ENCODE data around the gene VAT1L. TPM values are rescaled to one million over a fixed set of nuclear protein-coding genes. Genes with fewer than 3 reads are reported as not detected.
A peak's percentile ranks its signal among the peaks of the same experiment; 100 is the strongest.

Gene VAT1L
- total and polyA plus RNA-seq, 2 donors, result 5.8 to 33.2 TPM

- WGBS, result 92% methylated on average over 4 of the region's 4 CpGs
- Histone ChIP-seq H3K4me1 (ENCODE audit: insufficient read depth) (no peaks in the 10 kb centered on the region), H3K36me3 (ENCODE audit: insufficient read depth) (no peaks in the 10 kb centered on the region), H3K4me3 (ENCODE audit: low read depth, low read length) (no peak overlapping the region), H3K27ac (ENCODE audit: low read depth) (no peak overlapping the region)
- DNase-seq (ENCODE audit: extremely low spot score), result no peak
Measured at GRCh38 chr16:77956231-77956630, 167.9 kb downstream of the VAT1L start.

GRCh38 chr16:77960766-77961165 is 172.4 kb downstream of the VAT1L start:
- Histone ChIP-seq H3K36me3 (ENCODE audit: insufficient read depth) (no peaks in the 10 kb centered on the region), H3K4me3 (ENCODE audit: low read depth, low read length) (no peak overlapping the region), H3K27ac (ENCODE audit: low read depth) (no peak overlapping the region), H3K4me1 (ENCODE audit: insufficient read depth) (no peaks in the 10 kb centered on the region)
- DNase-seq (ENCODE audit: extremely low spot score), result no peak
- 85% methylated on average over 5 of the region's 5 CpGs for WGBS

- DNase-seq (ENCODE audit: extremely low spot score), result no peak
- no peaks in the 10 kb centered on the region for H3K36me3 ChIP-seq (ENCODE audit: insufficient read depth)
- no peak overlapping the region for H3K27ac ChIP-seq (ENCODE audit: low read depth)
- no peak overlapping the region for H3K4me3 ChIP-seq (ENCODE audit: low read depth, low read length)
- WGBS, result 92% methylated on average over 3 of the region's 3 CpGs
- H3K4me1 ChIP-seq (ENCODE audit: insufficient read depth), result no peaks in the 10 kb centered on the region
Measured at GRCh38 chr16:77961814-77962213, 173.4 kb downstream of the VAT1L start.

- 89% methylated on average over 3 of the region's 3 CpGs for WGBS
Measured at GRCh38 chr16:77962689-77963088, 174.3 kb downstream of the VAT1L start.

GRCh38 chr16:77963185-77964044 is 175.1 kb downstream of the VAT1L start:
- WGBS, result 45% methylated on average over 16 of the region's 16 CpGs

More at GRCh38 chr16:77962689-77963088, 174.3 kb downstream of the VAT1L start:
- H3K4me3 ChIP-seq (ENCODE audit: low read depth, low read length), result no peak overlapping the region
- H3K27ac ChIP-seq (ENCODE audit: low read depth), result no peak overlapping the region
- DNase-seq (ENCODE audit: extremely low spot score), result no peak
- H3K36me3 ChIP-seq (ENCODE audit: insufficient read depth), result no peaks in the 10 kb centered on the region
- no peaks in the 10 kb centered on the region for H3K4me1 ChIP-seq (ENCODE audit: insufficient read depth)

DNA sequence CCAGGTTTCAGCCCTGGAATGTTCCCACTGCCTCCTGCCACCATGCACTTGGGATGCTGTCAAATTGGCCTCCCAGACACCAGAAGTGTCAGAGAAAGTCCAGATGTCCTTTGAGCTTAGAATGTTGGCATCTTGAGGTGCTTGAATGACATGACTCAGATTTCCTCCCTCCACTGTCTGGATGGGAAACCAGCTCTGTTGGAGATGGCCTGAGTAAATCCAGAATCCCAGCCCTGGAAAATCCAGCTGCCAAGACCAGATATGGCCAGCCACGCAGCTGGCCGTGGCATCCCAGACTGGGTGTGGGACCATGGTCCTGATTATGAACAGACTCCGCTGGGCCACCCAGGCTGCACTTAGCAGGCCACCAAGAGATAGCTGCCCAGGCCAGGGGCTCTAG is 177.0 kb downstream of the VAT1L start:
- H3K4me1 ChIP-seq (ENCODE audit: insufficient read depth), result no peaks in the 10 kb centered on the region
- WGBS, result 57% methylated on average over 3 of the region's 3 CpGs

More at GRCh38 chr16:77963185-77964044, 175.1 kb downstream of the VAT1L start:
- H3K36me3 ChIP-seq (ENCODE audit: insufficient read depth), result no peaks in the 10 kb centered on the region
- no peak overlapping the region for H3K4me3 ChIP-seq (ENCODE audit: low read depth, low read length)
- no peaks in the 10 kb centered on the region for H3K4me1 ChIP-seq (ENCODE audit: insufficient read depth)
- no peak overlapping the region for H3K27ac ChIP-seq (ENCODE audit: low read depth)
- no peak for DNase-seq (ENCODE audit: extremely low spot score)

DNA sequence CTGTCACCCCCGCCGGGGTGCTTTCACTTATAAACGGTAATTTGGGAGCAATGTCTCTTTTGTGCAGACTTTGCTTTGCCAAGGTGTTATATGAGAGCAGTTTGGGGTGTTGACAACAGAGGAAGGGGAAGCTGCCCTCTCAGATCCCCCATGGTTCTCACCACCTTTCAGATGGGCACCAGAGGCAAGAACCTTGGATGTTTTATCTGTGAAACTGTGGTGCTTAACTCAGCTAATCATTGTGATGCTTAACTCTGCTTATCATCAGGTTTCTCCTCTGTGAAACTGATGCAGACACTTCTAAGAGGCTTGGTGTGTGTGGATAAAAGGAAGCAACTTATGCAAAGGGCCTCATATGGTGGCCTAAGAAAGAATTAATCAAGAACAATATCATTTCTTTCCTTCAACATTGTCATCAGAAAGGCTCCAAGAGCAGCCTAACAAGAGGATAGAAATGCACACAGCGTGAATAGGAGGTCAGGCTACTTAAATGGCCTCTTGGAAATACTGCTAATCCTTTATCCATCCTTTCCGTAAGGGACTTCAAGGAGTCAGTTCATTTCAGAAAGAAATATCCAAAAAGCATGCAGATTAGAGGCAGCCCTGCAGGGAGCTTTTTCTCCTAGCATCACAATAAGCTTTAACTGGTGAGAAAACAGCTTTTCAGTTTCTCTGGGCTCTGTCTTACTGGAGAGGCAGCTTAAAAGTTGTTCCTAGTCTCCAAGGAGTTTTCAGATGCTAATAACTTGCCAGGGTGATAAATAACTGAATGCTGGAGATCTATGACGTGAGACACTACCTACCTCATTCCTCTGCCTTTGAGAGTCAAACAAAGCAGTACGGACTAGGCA is 178.9 kb downstream of the VAT1L start:
- DNase-seq (ENCODE audit: extremely low spot score), result no peak
- Histone ChIP-seq H3K4me3 (ENCODE audit: low read depth, low read length) (no peak overlapping the region), H3K36me3 (ENCODE audit: insufficient read depth) (no peaks in the 10 kb centered on the region), H3K4me1 (ENCODE audit: insufficient read depth) (no peaks in the 10 kb centered on the region), H3K27ac (ENCODE audit: low read depth) (no peak overlapping the region)
- WGBS, result 53% methylated on average over 7 of the region's 7 CpGs

More for the DNA sequence above, 177.0 kb downstream of the VAT1L start:
- H3K36me3 ChIP-seq (ENCODE audit: insufficient read depth), result no peaks in the 10 kb centered on the region
- no peak for DNase-seq (ENCODE audit: extremely low spot score)
- H3K4me3 ChIP-seq (ENCODE audit: low read depth, low read length), result no peak overlapping the region
- H3K27ac ChIP-seq (ENCODE audit: low read depth), result no peak overlapping the region

DNA sequence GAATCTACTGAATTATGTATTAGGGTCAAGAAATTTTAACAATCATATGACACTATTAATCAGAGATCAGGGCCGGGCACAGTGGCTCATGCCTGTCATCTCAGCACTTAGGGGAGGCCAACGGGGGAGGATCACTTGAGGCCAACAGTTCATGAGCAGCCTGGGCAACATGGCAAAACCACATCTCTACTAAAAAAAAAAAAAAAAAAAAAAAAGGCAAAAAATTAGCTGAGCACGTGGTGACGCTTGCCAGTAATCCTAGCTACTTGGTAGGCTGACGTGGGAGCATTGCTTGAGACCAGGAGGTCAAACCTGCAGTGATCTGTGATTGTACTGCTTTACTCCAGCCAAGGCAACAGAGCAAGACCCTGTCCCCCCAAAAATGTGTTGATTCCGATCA is 181.5 kb downstream of the VAT1L start:
- H3K27ac ChIP-seq (ENCODE audit: low read depth), result no peak overlapping the region
- 83% methylated on average over 6 of the region's 6 CpGs for WGBS
- no peaks in the 10 kb centered on the region for H3K4me1 ChIP-seq (ENCODE audit: insufficient read depth)
- H3K4me3 ChIP-seq (ENCODE audit: low read depth, low read length), result no peak overlapping the region
- DNase-seq (ENCODE audit: extremely low spot score), result no peak
- no peaks in the 10 kb centered on the region for H3K36me3 ChIP-seq (ENCODE audit: insufficient read depth)

DNA sequence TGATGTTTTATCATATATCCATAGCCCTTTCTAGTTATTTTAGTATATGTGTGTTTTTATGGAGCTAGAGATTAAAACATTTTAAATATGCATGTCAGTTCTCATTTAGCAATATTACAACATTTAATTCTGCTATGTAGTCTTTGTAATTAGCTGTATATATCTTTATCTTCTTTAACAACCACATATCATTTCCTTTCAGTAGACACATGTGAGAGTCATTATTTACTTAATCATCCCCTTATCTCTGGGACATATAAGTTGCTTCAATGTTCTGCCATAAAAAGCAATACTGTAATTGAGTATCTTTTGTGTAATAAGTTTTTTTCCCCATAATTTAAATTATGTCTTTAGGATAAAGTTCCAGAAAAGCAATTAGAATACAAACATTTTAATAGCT is 182.0 kb downstream of the VAT1L start:
- no peak overlapping the region for H3K4me3 ChIP-seq (ENCODE audit: low read depth, low read length)
- H3K36me3 ChIP-seq (ENCODE audit: insufficient read depth), result no peaks in the 10 kb centered on the region
- DNase-seq (ENCODE audit: extremely low spot score), result no peak
- H3K4me1 ChIP-seq (ENCODE audit: insufficient read depth), result no peaks in the 10 kb centered on the region
- no peak overlapping the region for H3K27ac ChIP-seq (ENCODE audit: low read depth)

DNA sequence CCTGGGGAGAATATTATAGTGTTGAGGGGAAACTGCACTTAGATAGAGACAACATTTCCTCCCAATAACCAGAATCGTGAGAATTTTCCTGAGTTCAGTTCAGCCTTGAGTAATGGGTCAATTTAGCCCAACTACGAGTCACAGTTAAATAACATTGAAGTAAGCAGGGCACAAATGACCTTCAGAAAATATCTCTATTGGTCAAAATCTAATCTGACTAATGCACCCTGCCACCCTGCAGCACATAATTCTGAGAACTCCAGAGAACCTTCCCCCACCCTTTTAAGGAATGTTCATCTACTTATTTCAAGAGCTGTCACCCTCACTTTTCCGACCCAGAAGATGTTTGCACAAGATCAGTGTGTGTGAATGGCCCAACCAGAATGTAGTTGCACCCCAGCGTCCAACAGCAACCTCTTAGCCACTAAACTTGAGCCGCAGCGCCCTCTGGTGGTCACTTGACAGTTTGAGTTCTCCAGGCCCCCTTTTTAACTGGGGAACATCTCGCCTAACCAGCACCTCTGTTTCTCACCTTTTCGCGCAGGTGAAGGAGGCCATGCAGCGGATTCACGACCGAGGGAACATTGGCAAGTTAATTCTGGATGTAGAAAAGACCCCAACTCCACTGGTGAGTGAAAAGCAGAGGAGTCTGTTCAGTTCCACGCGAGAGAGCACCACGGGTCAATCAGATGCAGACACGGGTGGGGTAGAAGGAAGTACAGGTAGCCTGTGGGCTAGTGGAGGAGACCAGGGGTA is 183.1 kb downstream of the VAT1L start:
- 36% methylated on average over 16 of the region's 16 CpGs for WGBS
- Histone ChIP-seq H3K4me1 (ENCODE audit: insufficient read depth) (no peaks in the 10 kb centered on the region), H3K36me3 (ENCODE audit: insufficient read depth) (no peaks in the 10 kb centered on the region), H3K27ac (ENCODE audit: low read depth) (no peak overlapping the region), H3K4me3 (ENCODE audit: low read depth, low read length) (no peak overlapping the region)
- DNase-seq (ENCODE audit: extremely low spot score), result peak; percentile 59

DNA sequence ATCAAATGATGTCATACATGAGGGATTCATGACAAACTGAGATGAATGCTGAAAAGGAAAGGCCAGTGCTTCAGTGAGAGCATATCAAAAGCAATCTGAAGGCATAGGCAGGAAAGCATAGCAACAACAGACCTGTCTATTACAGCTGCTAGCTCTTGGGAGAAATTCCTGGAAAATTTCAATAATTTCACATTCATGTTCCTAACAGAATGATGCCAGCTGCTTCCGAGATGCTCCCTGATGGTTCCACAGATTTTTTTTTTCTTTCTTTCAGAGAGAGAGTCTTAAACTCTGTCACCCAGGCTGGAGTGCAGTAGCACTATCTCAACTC is 183.7 kb downstream of the VAT1L start:
- DNase-seq (ENCODE audit: extremely low spot score), result no peak
- Histone ChIP-seq H3K4me3 (ENCODE audit: low read depth, low read length) (no peak overlapping the region), H3K4me1 (ENCODE audit: insufficient read depth) (no peaks in the 10 kb centered on the region), H3K27ac (ENCODE audit: low read depth) (no peak overlapping the region), H3K36me3 (ENCODE audit: insufficient read depth) (no peaks in the 10 kb centered on the region)
- WGBS, result 70% methylated on average over 1 of the region's 1 CpG

DNA sequence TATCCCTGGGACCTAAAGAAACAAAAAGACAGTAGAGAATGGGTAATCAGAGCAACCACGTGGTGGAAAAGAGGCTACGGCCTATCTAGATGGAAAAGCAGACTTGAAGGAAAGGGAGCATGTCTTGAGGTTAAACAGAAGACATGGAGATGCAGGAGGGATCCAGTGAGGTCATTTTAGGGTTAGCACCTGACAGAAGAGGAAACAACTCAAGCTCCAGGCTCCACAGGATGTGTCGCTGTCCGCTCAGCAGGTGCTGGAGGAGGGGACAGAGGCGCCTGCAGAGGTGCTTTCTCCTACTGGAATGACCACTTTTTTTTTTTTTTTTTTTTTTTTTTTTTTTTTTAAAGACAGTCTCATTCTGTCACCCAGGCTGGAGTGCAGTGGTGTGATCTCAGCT is 186.5 kb downstream of the VAT1L start:
- 83% methylated on average over 5 of the region's 5 CpGs for WGBS
- Histone ChIP-seq H3K4me3 (ENCODE audit: low read depth, low read length) (no peak overlapping the region), H3K36me3 (ENCODE audit: insufficient read depth) (no peaks in the 10 kb centered on the region), H3K27ac (ENCODE audit: low read depth) (no peak overlapping the region), H3K4me1 (ENCODE audit: insufficient read depth) (no peaks in the 10 kb centered on the region)
- DNase-seq (ENCODE audit: extremely low spot score), result no peak

DNA sequence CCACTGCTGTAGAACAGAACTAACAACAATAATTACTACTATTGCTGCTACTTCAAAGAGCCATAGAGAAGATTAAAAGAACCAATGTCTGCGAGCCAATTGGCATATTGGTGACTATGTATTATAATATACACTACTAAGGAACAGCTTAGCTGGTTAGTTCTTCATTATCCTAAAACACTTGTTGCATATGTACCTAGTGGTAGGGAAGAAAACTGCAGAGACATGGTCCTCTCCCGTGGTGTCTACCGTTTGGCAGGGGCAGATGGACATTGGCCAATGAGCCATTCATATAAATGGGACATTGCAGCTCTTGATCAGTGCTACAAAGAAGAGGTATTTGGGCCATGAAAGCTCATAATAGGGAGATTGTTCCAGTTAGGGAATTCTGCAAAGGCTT is 187.6 kb downstream of the VAT1L start:
- Histone ChIP-seq H3K4me3 (ENCODE audit: low read depth, low read length) (no peak overlapping the region), H3K27ac (ENCODE audit: low read depth) (no peak overlapping the region), H3K36me3 (ENCODE audit: insufficient read depth) (no peaks in the 10 kb centered on the region), H3K4me1 (ENCODE audit: insufficient read depth) (no peaks in the 10 kb centered on the region)
- WGBS, result 72% methylated on average over 3 of the region's 3 CpGs
- DNase-seq (ENCODE audit: extremely low spot score), result no peak
